Esophagus squamous epithelium (tissue), 5 donors: ENCODE measurements around the gene GPR132. TPM values are rescaled to one million over a fixed set of nuclear protein-coding genes. Genes with fewer than 3 reads are reported as not detected.

Experiments used
- DNase-seq: peaks from one replicate; lab custom pipeline; 2025; lab: John Stamatoyannopoulos, UW
- H3K27ac ChIP-seq, 4 donors: fragments of 200-600 bp; sonication (generic); one replicate each; pipeline ENCODE4 v1.5.1; 2016 to 2019; ENCODE audit warnings: mild to moderate bottlenecking in 1 of 4
- H3K27me3 ChIP-seq, 4 donors: fragments of 200-600 bp; sonication (generic); 1 replicate in 3 of 4; 2 replicates in 1 of 4; pipeline versions ENCODE4 v1.5.1 to v1.6.0; 2017 to 2021; ENCODE audit warnings: antibody characterized with exemption in 1 of 4
- H3K36me3 ChIP-seq, 3 donors: fragments of 200-600 bp; sonication (generic); one replicate each; pipeline ENCODE4 v1.5.1; 2016 to 2019
- H3K4me1 ChIP-seq, 3 donors: fragments of 200-600 bp; sonication (generic); one replicate each; pipeline ENCODE4 v1.5.1; 2017 to 2019
- H3K4me3 ChIP-seq, 4 donors: fragments of 200-600 bp; sonication (generic); 1 replicate in 3 of 4; 2 replicates in 1 of 4; pipeline ENCODE4 v1.5.1; 2016 to 2019; ENCODE audit warnings: mild to moderate bottlenecking in 2 of 4, moderate library complexity in 1 of 4
- H3K9me3 ChIP-seq, 3 donors: fragments of 200-600 bp; sonication (generic); one replicate each; pipeline ENCODE4 v1.5.1; 2016 to 2019
- POLR2A ChIP-seq, 4 donors: fragments of 450-650 bp; IDR thresholded peaks; one replicate each; pipeline ENCODE4 v1.6.1; 2017; ENCODE audit warnings: antibody characterized with exemption in 4 of 4, mild to moderate bottlenecking in 4 of 4, moderate library complexity in 3 of 4
- WGBS, 2 donors: methylation state at CpG; one replicate each; pipeline ENCODE4 v1.1.5; 2018; 5-methylcytosine and 5-hydroxymethylcytosine counted together
- intact Hi-C: fragments of 100-400 bp; cut with DNase I; formaldehyde crosslinking; loops from one replicate; pipeline ENCODE4 v1.15.0; 2022
- total RNA-seq, 4 donors: library from RNA; depleted of rRNA; stranded (reverse); fragments of >200 nt; gene quantifications; one replicate each; pipeline ENCODE4 v1.1.0, GENCODE V29; 2016
- TF ChIP-seq, protein P1 (sequence below), 6 experiments: fragments of 450-650 bp in 4 of 6; fragments of 200-600 bp in 2 of 6; sonication (generic) in 2 of 6; IDR thresholded peaks; one replicate each; pipeline ENCODE4 v1.5.1; 2016 to 2019; ENCODE audit warnings: antibody characterized with exemption in 6 of 6, mild to moderate bottlenecking in 4 of 6, moderate library complexity in 4 of 6
- donor health status: DM: yes; HTN: yes; CAD: no.

Gene GPR132
- total RNA-seq, 4 donors from 2014 or later, result 0.79 to 5.0 (median 1.6) TPM

DNA sequence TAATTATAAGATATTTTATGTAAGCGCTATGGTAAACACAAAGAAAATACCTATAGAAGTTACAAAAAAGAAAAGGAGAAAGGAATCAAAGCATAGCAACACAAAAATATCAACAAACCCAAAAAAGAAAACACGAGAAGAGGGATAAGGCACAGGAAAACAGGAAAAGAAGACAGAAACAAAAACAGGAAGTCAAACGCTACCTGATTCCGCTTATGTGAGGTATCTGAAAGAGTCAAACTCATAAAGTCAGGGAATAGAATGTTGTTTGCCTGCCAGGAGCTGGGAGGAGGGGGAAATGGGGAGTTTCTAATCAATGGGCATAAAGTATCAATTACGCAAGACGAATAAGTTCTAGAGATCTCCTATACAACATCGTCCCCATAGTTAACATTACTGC is 39.9 kb upstream of the GPR132 start:
- no peak overlapping the region for H3K27ac ChIP-seq
- WGBS, 2 donors, result 74 to 77% methylated on average over 7 of the region's 7 CpGs
- H3K4me1 ChIP-seq, result peaks cover 0 to 29% (median 0%) of the 10 kb centered on the region in 3 donors
- intact Hi-C loops, result no loop called here
- H3K27me3 ChIP-seq, result peaks cover 0 to 33% (median 0%) of the 10 kb centered on the region in 4 donors
- no peaks in the 10 kb centered on the region for H3K36me3 ChIP-seq
- H3K9me3 ChIP-seq, result no peaks in the 10 kb centered on the region
- no peak overlapping the region for H3K4me3 ChIP-seq
- TF ChIP-seq, protein P1, sequence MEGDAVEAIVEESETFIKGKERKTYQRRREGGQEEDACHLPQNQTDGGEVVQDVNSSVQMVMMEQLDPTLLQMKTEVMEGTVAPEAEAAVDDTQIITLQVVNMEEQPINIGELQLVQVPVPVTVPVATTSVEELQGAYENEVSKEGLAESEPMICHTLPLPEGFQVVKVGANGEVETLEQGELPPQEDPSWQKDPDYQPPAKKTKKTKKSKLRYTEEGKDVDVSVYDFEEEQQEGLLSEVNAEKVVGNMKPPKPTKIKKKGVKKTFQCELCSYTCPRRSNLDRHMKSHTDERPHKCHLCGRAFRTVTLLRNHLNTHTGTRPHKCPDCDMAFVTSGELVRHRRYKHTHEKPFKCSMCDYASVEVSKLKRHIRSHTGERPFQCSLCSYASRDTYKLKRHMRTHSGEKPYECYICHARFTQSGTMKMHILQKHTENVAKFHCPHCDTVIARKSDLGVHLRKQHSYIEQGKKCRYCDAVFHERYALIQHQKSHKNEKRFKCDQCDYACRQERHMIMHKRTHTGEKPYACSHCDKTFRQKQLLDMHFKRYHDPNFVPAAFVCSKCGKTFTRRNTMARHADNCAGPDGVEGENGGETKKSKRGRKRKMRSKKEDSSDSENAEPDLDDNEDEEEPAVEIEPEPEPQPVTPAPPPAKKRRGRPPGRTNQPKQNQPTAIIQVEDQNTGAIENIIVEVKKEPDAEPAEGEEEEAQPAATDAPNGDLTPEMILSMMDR (IDR thresholded peaks at IDR 0.05), result no peak
- no peak for TF ChIP-seq POLR2A (IDR thresholded peaks at IDR 0.05)
- no peak for DNase-seq

DNA sequence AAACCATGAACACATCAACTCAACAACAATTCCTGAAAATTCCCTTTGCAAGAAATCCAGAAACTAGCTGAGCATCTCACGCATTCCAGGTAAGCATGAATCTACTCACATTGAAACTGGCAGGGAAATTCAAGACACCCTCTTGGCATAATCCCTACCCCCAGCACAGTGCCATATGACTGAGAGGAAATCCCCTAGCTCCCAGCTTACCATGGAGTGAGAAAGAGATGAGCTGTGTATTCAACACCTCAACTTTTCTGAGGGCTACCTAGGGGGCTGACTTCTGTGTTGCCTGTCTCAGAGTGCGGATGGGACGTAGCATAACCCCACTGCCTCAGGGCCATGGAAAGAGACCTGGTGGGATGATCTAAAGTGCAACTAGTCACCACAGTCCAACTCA is 37.7 kb upstream of the GPR132 start:
- TF ChIP-seq, protein P1 (IDR thresholded peaks at IDR 0.05), result no peak
- TF ChIP-seq POLR2A (IDR thresholded peaks at IDR 0.05), result no peak
- Histone ChIP-seq H3K4me1 (peaks cover 0 to 33% (median under 1%) of the 10 kb centered on the region in 3 donors), H3K4me3 (no peak overlapping the region), H3K36me3 (no peaks in the 10 kb centered on the region), H3K9me3 (no peaks in the 10 kb centered on the region), H3K27me3 (peaks cover 0 to 33% (median 0%) of the 10 kb centered on the region in 4 donors), H3K27ac (peak overlapping the region in 1 of 4 donors; percentile 21)
- no peak for DNase-seq
- 32 to 64% methylated on average over 1 to 3 of the region's 3 CpGs for WGBS, 2 donors
- intact Hi-C loops, result no loop called here

DNA sequence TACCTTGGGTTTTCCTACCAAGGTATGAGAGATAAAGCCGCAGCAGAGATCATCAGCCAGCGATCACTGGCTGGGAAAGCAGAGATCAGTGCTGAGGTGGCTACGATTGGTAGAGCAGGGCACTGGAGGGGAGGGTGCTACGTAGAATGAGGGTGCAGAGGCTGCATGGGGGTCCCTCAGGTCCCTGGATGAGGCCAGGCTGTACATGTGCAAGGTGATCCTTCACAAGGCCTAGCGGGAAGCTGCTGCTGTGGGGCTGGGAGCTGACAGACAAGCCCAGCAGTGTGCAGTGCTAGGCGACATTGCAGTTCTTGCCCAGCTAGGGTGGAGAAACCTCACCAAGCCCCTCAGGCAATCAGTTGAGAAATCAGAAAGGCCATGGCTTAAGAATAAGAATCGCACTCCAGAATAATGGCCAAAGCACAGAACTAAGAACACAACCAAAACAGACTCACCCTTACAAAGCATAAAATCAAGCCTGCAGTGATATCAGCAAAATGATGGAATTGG is 37.2 kb upstream of the GPR132 start:
- H3K27ac ChIP-seq, result peak overlapping the region in 1 of 4 donors; percentile 21
- no peak for DNase-seq
- H3K27me3 ChIP-seq, result peaks cover 0 to 33% (median 0%) of the 10 kb centered on the region in 4 donors
- TF ChIP-seq, protein P1 (IDR thresholded peaks at IDR 0.05), result no peak
- TF ChIP-seq POLR2A (IDR thresholded peaks at IDR 0.05), result no peak
- intact Hi-C loops, result no loop called here
- no peaks in the 10 kb centered on the region for H3K36me3 ChIP-seq
- WGBS, 2 donors, result 65 to 80% methylated on average over 7 of the region's 7 CpGs
- peaks cover 0 to 38% (median 4%) of the 10 kb centered on the region in 3 donors for H3K4me1 ChIP-seq
- no peaks in the 10 kb centered on the region for H3K9me3 ChIP-seq
- H3K4me3 ChIP-seq, result no peak overlapping the region

DNA sequence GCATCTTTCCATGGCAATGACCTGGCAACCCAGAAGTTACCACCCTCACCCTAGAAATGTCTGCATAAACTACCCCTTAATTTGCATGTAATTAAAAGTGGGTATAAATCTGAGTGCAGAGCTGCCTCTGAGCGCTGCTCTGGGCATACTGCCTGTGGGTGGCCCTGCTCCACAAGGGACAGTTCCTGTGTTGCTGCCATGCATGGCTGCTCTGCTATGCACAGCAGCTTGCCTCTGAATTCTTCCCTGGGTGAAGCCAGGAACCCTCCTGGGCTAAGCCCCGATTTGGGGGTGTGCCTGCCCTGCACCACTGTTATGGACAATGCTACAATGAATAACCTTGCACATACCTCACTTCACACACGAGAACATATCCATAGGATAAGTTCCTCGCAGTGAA is 35.7 kb upstream of the GPR132 start:
- intact Hi-C loops, result no loop called here
- TF ChIP-seq, protein P1 (IDR thresholded peaks at IDR 0.05), result no peak
- TF ChIP-seq POLR2A (IDR thresholded peaks at IDR 0.05), result no peak
- Histone ChIP-seq H3K9me3 (no peaks in the 10 kb centered on the region), H3K36me3 (no peaks in the 10 kb centered on the region), H3K4me3 (no peak overlapping the region), H3K27me3 (peaks cover 0 to 36% (median 0%) of the 10 kb centered on the region in 4 donors), H3K27ac (no peak overlapping the region), H3K4me1 (peaks cover 0 to 50% (median 8%) of the 10 kb centered on the region in 3 donors)
- WGBS, 2 donors, result 67% methylated on average over 3 to 4 of the region's 4 CpGs
- DNase-seq, result no peak

DNA sequence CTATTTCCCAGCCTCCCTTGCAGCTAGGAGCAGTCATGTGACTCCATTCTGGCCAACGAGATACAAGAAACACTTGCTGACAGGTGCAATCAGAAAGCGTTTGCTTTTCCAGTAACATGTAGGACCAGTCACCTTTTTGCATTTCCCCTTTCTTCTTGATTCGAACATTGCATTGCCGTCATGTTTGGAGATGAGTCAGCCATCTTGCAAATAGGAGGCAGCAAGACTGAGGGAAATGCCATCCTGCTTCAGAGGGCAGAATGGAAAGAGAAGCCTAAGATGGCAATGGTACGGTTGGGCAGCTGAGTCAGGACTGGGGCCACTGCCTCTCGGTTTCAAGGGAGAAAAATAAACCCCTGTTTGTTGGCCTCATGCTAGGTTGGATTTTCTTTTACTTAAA is 34.5 kb upstream of the GPR132 start:
- DNase-seq, result no peak
- peaks cover 0 to 39% (median 0%) of the 10 kb centered on the region in 4 donors for H3K27me3 ChIP-seq
- no peak overlapping the region for H3K4me3 ChIP-seq
- peaks cover 0 to 51% (median 8%) of the 10 kb centered on the region in 3 donors for H3K4me1 ChIP-seq
- TF ChIP-seq, protein P1 (IDR thresholded peaks at IDR 0.05), result no peak
- no peak for TF ChIP-seq POLR2A (IDR thresholded peaks at IDR 0.05)
- 54 to 67% methylated on average over 6 of the region's 6 CpGs for WGBS, 2 donors
- H3K36me3 ChIP-seq, result no peaks in the 10 kb centered on the region
- intact Hi-C loops, result loop anchor here (10.0 kb wide), 1 partner anchor 185 kb away; no protein-coding TSS in a partner anchor
- no peaks in the 10 kb centered on the region for H3K9me3 ChIP-seq
- H3K27ac ChIP-seq, result no peak overlapping the region
